Astrocyte of the spinal cord (primary cell): Measurements from ENCODE around the gene DPP10.

Experiments
- DNase-seq: peaks from one replicate; pipeline ENCODE4 v3.0.0; 2011; ENCODE audit warnings: low read depth, low spot score
- H3K4me3 ChIP-seq: 2 replicates; pipeline ENCODE4 v1.5.1; 2011; ENCODE audit warnings: low read depth, mild to moderate bottlenecking, low read length, moderate library complexity
- in situ Hi-C: cut with HindIII; loops from 2 replicates; pipeline ENCODE4 v1.10.0; 2017; ENCODE audit warnings: low sequenced_read_pairs
- TF ChIP-seq, protein P1 (sequence below): IDR thresholded peaks from 2 replicates; pipeline ENCODE4 v1.5.1; 2012; ENCODE audit warnings: low read depth, mild to moderate bottlenecking, low read length, inconsistent platforms

The DPP10 gene

DNA sequence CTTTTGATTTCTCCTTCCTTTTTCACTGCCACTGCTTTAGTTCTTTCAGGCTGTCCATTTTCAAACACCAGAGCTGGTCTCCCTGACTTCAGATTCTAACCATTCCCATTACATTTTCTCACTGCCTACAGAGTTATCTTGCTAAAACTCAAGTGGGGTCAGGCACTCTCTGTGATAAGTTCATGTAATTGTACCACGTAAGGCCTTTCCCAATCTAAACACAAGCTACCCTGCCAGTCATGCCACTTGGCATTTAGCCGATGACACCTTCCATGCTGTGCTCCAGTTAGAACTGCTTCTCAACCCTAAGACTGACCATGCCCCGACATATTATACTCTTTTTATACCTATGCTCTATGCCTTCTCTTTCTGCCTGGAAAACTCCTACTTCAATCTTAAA lies 592.4 kb downstream of the DPP10 start:
- in situ Hi-C loops: no loop called here
- no peak overlapping the region for H3K4me3 ChIP-seq
- TF ChIP-seq, protein P1, sequence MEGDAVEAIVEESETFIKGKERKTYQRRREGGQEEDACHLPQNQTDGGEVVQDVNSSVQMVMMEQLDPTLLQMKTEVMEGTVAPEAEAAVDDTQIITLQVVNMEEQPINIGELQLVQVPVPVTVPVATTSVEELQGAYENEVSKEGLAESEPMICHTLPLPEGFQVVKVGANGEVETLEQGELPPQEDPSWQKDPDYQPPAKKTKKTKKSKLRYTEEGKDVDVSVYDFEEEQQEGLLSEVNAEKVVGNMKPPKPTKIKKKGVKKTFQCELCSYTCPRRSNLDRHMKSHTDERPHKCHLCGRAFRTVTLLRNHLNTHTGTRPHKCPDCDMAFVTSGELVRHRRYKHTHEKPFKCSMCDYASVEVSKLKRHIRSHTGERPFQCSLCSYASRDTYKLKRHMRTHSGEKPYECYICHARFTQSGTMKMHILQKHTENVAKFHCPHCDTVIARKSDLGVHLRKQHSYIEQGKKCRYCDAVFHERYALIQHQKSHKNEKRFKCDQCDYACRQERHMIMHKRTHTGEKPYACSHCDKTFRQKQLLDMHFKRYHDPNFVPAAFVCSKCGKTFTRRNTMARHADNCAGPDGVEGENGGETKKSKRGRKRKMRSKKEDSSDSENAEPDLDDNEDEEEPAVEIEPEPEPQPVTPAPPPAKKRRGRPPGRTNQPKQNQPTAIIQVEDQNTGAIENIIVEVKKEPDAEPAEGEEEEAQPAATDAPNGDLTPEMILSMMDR: no peak
- DNase-seq: no peak

DNA sequence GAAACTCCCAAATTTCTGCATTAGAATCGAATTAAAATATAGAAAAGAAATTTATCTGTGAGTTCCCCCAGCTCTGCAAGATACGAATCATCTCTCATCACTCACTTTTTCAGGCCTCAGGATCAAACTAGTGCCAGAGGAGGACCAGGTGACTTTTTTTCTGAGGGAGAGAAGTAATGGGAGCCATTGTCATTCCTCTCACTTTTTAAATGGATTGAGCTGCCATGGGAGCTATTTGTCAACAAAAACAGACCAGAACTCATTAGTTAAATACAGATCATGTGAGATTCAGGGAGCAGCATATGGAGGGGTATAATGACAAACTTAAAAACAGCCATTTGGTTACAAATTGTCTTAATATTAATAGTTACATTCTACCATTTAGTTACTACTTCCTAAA lies 594.4 kb downstream of the DPP10 start:
- H3K4me3 ChIP-seq: no peak overlapping the region
- TF ChIP-seq, protein P1: no peak
- in situ Hi-C loops: no loop called here
- DNase-seq: no peak

DNA sequence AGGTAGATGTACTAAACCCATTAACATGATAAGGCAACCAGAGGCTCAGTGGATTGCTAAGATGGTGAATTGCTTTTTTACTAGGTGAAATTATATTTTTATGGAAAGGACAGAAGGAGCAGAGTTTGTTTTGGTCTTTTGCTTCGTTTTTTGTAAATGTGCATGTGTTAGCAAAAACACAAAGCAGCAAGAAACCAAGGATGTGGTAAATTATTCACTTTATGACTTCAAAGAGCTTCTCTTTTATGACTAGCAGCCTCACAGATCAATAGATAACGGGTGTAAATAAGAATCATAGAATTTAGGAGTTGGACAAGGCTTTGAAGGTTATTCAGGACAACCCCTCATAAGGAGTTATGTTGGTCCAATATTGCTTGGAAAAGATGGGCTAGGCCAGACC lies 615.0 kb downstream of the DPP10 start:
- TF ChIP-seq, protein P1: no peak
- in situ Hi-C loops: no loop called here

DNA sequence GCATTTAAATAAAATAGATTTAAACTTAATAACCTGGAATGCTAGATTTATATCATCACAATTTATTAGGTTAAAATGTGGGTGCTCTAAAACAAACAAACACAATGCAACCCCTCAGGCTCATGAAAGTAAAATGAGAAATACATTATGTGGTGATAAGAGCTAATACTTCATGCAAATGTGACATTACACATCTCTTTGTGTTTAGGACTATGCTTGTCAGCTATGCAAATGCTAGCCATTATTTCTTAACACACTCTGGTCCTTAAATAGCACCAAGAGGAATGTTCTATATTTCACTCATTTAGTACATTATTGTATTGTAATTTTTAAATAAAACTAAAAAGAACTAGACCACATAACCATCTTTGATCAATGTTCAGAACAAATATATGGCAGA lies 627.6 kb downstream of the DPP10 start:
- in situ Hi-C loops: no loop called here
- DNase-seq: no peak
- H3K4me3 ChIP-seq: no peak overlapping the region
- TF ChIP-seq, protein P1: no peak

More for the DNA sequence above, 615.0 kb downstream of the DPP10 start:
- H3K4me3 ChIP-seq: no peak overlapping the region
- DNase-seq: no peak

DNA sequence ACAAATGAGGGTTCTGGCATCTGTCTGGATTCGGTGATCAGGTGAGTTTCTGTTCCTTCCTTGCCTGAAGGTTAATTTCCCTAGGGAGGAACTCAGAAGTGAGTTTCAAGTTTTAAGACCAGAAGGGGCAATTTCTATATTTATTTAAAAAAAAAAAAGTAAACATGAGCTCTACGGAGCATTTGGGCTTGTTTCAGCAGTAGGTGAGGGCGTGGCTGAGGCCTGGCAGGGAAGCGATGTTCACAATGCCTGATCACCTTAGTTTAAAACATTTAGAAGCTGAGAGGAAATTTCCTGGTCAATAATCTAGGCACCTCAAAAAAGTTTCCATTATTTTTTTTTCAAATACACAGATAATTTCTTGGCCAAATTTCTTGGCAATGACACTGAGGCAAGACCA lies 629.1 kb downstream of the DPP10 start:
- H3K4me3 ChIP-seq: no peak overlapping the region
- in situ Hi-C loops: no loop called here
- TF ChIP-seq, protein P1: no peak
- DNase-seq: no peak

DNA sequence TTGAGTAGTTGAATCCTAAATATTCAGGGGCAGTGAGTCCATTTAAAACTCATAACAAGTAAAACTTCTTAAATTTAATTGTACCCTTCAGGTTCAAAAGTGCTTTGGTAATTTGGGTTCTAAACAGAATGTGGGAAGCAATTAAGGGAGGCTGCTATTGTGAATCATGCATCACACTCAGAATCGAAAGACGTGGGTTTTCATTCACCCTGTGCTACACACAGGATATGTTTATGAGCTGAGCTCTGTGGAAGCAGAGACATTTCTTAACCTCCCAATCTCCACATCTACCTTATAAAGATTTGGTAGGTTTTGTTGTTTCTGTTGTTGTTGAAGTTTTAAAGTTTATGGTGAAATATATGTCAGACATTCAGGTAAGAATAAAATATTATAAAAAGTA lies 633.4 kb downstream of the DPP10 start:
- no peak overlapping the region for H3K4me3 ChIP-seq
- in situ Hi-C loops: no loop called here
- DNase-seq: no peak
- TF ChIP-seq, protein P1: no peak

DNA sequence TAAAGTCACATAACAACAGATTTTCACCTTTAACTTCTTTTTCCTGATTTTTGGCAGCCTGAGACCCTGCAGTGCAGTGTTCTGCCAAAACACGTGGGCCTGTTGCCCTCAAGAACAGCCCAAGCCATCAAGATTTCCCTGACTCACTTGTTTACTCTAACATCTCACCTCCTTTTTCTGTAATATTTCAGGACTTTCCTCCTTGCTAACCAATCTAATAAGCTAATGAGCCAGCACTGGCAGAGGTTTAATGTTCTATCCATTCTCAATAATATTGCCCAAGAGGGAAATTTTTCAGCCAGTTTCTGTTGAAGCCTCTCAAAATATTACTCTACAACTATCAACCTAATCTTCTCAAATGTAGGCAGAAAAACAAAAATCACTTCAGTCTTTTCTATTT lies 635.2 kb downstream of the DPP10 start:
- in situ Hi-C loops: no loop called here
- TF ChIP-seq, protein P1: no peak
- no peak for DNase-seq
- no peak overlapping the region for H3K4me3 ChIP-seq
